ENCODE results near the gene PXMP2.

PXMP2 gene

GRCh38 chr12:132724506-132725241, 37.3 kb downstream of the PXMP2 start:
- Histone ChIP-seq H3K4ac (ENCODE audit: low read depth, low read length) (no peak overlapping the region), H3K27me3 (ENCODE audit: insufficient read depth, low read length, poor library complexity) (no peaks in the 10 kb centered on the region), H3K56ac (ENCODE audit: low read length) (no peak overlapping the region), H3K4me3 (ENCODE audit: low read length) (no peak overlapping the region), H3K18ac (ENCODE audit: low read length) (no peak overlapping the region), H3K36me3 (ENCODE audit: control insufficient read depth, insufficient read depth, low read length) (peaks cover 33% of the 10 kb centered on the region), H3K9ac (ENCODE audit: low read length) (no peak overlapping the region), H2BK15ac (replicated peaks; ENCODE audit: low read depth) (no peak overlapping the region), H3K4me1 (ENCODE audit: control insufficient read depth, low read depth, low read length) (no peaks in the 10 kb centered on the region), H2BK120ac (ENCODE audit: low read depth, low read length) (no peak overlapping the region), H4K8ac (ENCODE audit: low read depth, low read length) (no peak overlapping the region), H2AK5ac (ENCODE audit: low read length) (no peak overlapping the region), H3K4me2 (ENCODE audit: low read length) (no peak overlapping the region), H3K79me1 (ENCODE audit: low read length) (no peaks in the 10 kb centered on the region), H3K27ac (ENCODE audit: low read depth, low read length) (no peak overlapping the region), H2BK5ac (ENCODE audit: low read length) (no peak overlapping the region), H3K79me2 (ENCODE audit: control insufficient read depth, insufficient read depth, low read length) (no peaks in the 10 kb centered on the region), H3K23ac (ENCODE audit: low read length) (no peak overlapping the region), H4K5ac (ENCODE audit: low read length) (no peak overlapping the region)
- DNase-seq, result no peak
- WGBS (ENCODE audit: extremely low coverage, insufficient coverage, low lambda C conversion rate), result no CpG with 5 or more reads among the region's 30 CpGs

DNA sequence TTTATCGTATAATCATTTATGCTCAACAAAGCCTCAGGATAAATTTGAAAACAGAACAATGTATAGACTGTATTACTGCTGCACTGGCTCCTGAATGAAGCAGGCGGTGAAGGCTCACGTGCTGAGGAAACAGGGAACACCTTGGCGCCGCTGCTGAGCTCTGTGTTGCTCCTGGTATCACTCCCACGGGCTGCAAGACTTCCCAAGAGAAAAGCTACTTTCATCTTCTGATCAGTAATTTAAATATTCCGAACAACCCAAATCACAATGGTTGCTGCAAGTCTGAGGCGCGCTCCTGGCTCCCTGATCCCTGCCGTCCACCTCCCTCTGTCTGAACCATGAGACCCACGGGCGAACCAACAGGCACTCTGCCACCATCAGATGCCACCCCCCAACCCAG, 39.0 kb downstream of the PXMP2 start:
- no peak overlapping the region for H3K4me3 ChIP-seq (ENCODE audit: low read length)
- H3K79me2 ChIP-seq (ENCODE audit: control insufficient read depth, insufficient read depth, low read length), result no peaks in the 10 kb centered on the region
- no peak overlapping the region for H3K27ac ChIP-seq (ENCODE audit: low read depth, low read length)
- H4K8ac ChIP-seq (ENCODE audit: low read depth, low read length), result no peak overlapping the region
- no peaks in the 10 kb centered on the region for H3K4me1 ChIP-seq (ENCODE audit: control insufficient read depth, low read depth, low read length)
- no peak overlapping the region for H3K9ac ChIP-seq (ENCODE audit: low read length)
- no peak overlapping the region for H4K5ac ChIP-seq (ENCODE audit: low read length)
- H3K4ac ChIP-seq (ENCODE audit: low read depth, low read length), result no peak overlapping the region
- H2BK15ac ChIP-seq (replicated peaks; ENCODE audit: low read depth), result no peak overlapping the region
- H2AK5ac ChIP-seq (ENCODE audit: low read length), result no peak overlapping the region
- no peaks in the 10 kb centered on the region for H3K27me3 ChIP-seq (ENCODE audit: insufficient read depth, low read length, poor library complexity)
- no peak overlapping the region for H2BK120ac ChIP-seq (ENCODE audit: low read depth, low read length)
- H3K4me2 ChIP-seq (ENCODE audit: low read length), result no peak overlapping the region
- H3K36me3 ChIP-seq (ENCODE audit: control insufficient read depth, insufficient read depth, low read length), result peaks cover 31% of the 10 kb centered on the region
- no peak overlapping the region for H3K23ac ChIP-seq (ENCODE audit: low read length)
- H3K18ac ChIP-seq (ENCODE audit: low read length), result no peak overlapping the region
- H3K79me1 ChIP-seq (ENCODE audit: low read length), result no peaks in the 10 kb centered on the region
- no peak overlapping the region for H2BK5ac ChIP-seq (ENCODE audit: low read length)
- WGBS (ENCODE audit: extremely low coverage, insufficient coverage, low lambda C conversion rate), result no CpG with 5 or more reads among the region's 12 CpGs
- no peak overlapping the region for H3K56ac ChIP-seq (ENCODE audit: low read length)
- no peak for DNase-seq

DNA sequence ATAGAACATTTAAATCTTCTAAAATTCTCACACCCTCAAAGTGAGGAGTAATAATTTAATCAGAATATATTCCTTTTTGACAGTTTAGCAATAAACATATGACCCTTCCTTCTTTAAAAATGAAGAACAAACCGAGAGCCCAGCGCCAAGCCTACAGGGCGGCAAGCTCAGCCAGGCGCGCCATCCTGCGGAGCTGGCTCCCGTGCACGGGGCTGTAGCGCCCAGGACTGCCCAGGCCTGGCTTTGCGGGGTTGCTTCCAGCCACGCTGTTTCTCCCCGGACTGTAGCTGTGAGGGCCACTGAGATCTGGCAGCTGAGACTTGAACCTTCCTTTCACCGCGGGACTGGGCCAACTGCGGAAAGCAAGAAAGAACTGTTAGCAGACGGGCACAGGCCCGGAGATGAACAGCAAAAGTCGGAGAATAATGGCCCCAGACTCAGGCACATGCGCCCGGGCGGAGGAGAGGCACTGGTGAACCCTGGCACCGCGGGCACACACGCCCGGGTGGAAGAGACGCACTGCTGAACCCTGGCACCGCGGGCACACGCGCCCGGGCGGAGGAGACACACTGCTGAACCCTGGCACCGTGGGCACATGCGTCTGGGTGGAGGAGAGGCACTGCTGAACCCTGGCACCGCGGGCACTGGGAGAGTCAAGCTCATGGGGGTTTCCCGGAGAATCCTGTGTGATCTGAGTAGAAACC, 39.9 kb downstream of the PXMP2 start:
- H3K9ac ChIP-seq (ENCODE audit: low read length), result no peak overlapping the region
- H3K56ac ChIP-seq (ENCODE audit: low read length), result no peak overlapping the region
- H3K23ac ChIP-seq (ENCODE audit: low read length), result no peak overlapping the region
- no peak overlapping the region for H3K27ac ChIP-seq (ENCODE audit: low read depth, low read length)
- H3K4me3 ChIP-seq (ENCODE audit: low read length), result no peak overlapping the region
- no peaks in the 10 kb centered on the region for H3K4me1 ChIP-seq (ENCODE audit: control insufficient read depth, low read depth, low read length)
- no peak for DNase-seq
- H3K79me1 ChIP-seq (ENCODE audit: low read length), result no peaks in the 10 kb centered on the region
- H2BK15ac ChIP-seq (replicated peaks; ENCODE audit: low read depth), result no peak overlapping the region
- H4K5ac ChIP-seq (ENCODE audit: low read length), result no peak overlapping the region
- WGBS (ENCODE audit: extremely low coverage, insufficient coverage, low lambda C conversion rate), result no CpG with 5 or more reads among the region's 37 CpGs
- no peak overlapping the region for H3K4me2 ChIP-seq (ENCODE audit: low read length)
- H3K79me2 ChIP-seq (ENCODE audit: control insufficient read depth, insufficient read depth, low read length), result no peaks in the 10 kb centered on the region
- no peak overlapping the region for H2BK5ac ChIP-seq (ENCODE audit: low read length)
- no peak overlapping the region for H3K4ac ChIP-seq (ENCODE audit: low read depth, low read length)
- no peak overlapping the region for H2BK120ac ChIP-seq (ENCODE audit: low read depth, low read length)
- H2AK5ac ChIP-seq (ENCODE audit: low read length), result no peak overlapping the region
- peaks cover 36% of the 10 kb centered on the region for H3K36me3 ChIP-seq (ENCODE audit: control insufficient read depth, insufficient read depth, low read length)
- no peaks in the 10 kb centered on the region for H3K27me3 ChIP-seq (ENCODE audit: insufficient read depth, low read length, poor library complexity)
- H4K8ac ChIP-seq (ENCODE audit: low read depth, low read length), result no peak overlapping the region
- H3K18ac ChIP-seq (ENCODE audit: low read length), result no peak overlapping the region

DNA sequence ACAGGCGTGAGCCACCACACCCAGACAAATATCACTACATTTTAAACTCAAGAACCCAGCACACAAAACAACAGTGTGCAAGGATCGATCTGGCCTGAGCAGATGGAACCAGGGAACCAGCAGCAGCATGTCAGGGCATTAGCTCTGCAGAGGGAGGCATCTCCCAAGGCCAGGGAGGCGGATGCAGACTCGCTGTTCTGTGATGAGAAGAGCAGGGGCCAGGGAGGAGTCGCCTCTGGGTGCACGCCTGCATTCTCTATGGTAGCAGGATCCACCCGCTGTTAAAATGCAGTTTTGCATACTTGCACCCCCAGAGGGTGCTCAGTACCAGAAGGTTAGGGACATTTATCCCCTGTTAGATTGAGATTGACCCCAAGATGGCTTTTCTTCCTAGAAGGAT, 41.1 kb downstream of the PXMP2 start:
- WGBS (ENCODE audit: extremely low coverage, insufficient coverage, low lambda C conversion rate), result no CpG with 5 or more reads among the region's 7 CpGs
- Histone ChIP-seq H2BK5ac (ENCODE audit: low read length) (no peak overlapping the region), H3K4ac (ENCODE audit: low read depth, low read length) (no peak overlapping the region), H3K23ac (ENCODE audit: low read length) (no peak overlapping the region), H3K4me2 (ENCODE audit: low read length) (no peak overlapping the region), H3K9ac (ENCODE audit: low read length) (no peak overlapping the region), H3K27me3 (ENCODE audit: insufficient read depth, low read length, poor library complexity) (no peaks in the 10 kb centered on the region), H2AK5ac (ENCODE audit: low read length) (no peak overlapping the region), H3K4me1 (ENCODE audit: control insufficient read depth, low read depth, low read length) (no peaks in the 10 kb centered on the region), H3K4me3 (ENCODE audit: low read length) (no peak overlapping the region), H3K36me3 (ENCODE audit: control insufficient read depth, insufficient read depth, low read length) (peaks cover 35% of the 10 kb centered on the region), H3K56ac (ENCODE audit: low read length) (no peak overlapping the region), H4K5ac (ENCODE audit: low read length) (no peak overlapping the region), H3K18ac (ENCODE audit: low read length) (no peak overlapping the region), H3K79me2 (ENCODE audit: control insufficient read depth, insufficient read depth, low read length) (no peaks in the 10 kb centered on the region), H3K79me1 (ENCODE audit: low read length) (no peaks in the 10 kb centered on the region), H4K8ac (ENCODE audit: low read depth, low read length) (no peak overlapping the region), H2BK15ac (replicated peaks; ENCODE audit: low read depth) (no peak overlapping the region), H3K27ac (ENCODE audit: low read depth, low read length) (no peak overlapping the region), H2BK120ac (ENCODE audit: low read depth, low read length) (no peak overlapping the region)
- DNase-seq, result no peak

DNA sequence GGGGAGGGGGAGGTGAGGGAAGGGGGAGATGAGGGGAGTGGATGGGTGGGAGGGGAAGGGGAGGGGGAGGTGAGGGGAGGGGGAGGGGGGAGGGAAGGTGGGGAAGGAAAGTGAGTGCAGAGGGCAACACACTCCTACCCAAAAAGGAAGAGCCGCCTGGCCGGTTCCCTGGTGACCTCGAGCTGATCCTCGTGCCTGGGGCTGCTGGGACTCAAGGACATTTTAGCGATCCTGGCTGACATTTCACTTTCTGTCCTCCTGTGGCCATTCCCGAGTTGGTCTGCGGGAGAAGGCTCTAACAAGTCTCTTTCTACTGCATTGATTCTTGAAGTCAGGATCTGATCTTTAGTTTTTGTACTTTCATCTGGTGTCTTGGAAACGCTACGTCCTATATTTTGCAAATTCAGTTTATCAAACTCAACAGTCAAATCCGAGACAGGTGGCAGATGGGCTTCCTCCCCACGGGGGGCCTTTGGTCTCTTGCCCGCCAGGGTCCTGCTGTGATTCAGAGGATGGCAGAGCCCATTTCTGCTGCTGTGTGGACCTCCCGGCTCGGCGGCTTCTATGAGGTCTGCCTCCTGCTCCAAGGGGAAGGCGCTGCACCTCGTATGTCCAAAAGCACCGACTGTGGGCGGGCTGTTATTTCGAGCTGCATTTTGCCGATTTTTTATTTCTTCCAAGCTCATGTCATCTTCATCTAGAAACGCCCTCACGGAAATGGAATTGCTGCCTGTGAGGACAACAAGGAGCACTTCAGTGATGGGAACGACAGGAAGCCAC, 42.3 kb downstream of the PXMP2 start:
- no peak overlapping the region for H3K27ac ChIP-seq (ENCODE audit: low read depth, low read length)
- H4K5ac ChIP-seq (ENCODE audit: low read length), result no peak overlapping the region
- no peak overlapping the region for H3K4me3 ChIP-seq (ENCODE audit: low read length)
- H3K18ac ChIP-seq (ENCODE audit: low read length), result no peak overlapping the region
- no peaks in the 10 kb centered on the region for H3K4me1 ChIP-seq (ENCODE audit: control insufficient read depth, low read depth, low read length)
- H3K27me3 ChIP-seq (ENCODE audit: insufficient read depth, low read length, poor library complexity), result no peaks in the 10 kb centered on the region
- no peak overlapping the region for H2BK120ac ChIP-seq (ENCODE audit: low read depth, low read length)
- H4K8ac ChIP-seq (ENCODE audit: low read depth, low read length), result no peak overlapping the region
- H3K23ac ChIP-seq (ENCODE audit: low read length), result no peak overlapping the region
- H3K79me2 ChIP-seq (ENCODE audit: control insufficient read depth, insufficient read depth, low read length), result no peaks in the 10 kb centered on the region
- no peak overlapping the region for H3K56ac ChIP-seq (ENCODE audit: low read length)
- H2BK15ac ChIP-seq (replicated peaks; ENCODE audit: low read depth), result no peak overlapping the region
- no peak overlapping the region for H3K9ac ChIP-seq (ENCODE audit: low read length)
- no peak overlapping the region for H3K4me2 ChIP-seq (ENCODE audit: low read length)
- no peak overlapping the region for H2BK5ac ChIP-seq (ENCODE audit: low read length)
- H3K4ac ChIP-seq (ENCODE audit: low read depth, low read length), result no peak overlapping the region
- H3K79me1 ChIP-seq (ENCODE audit: low read length), result no peaks in the 10 kb centered on the region
- DNase-seq, result no peak
- no CpG with 5 or more reads among the region's 24 CpGs for WGBS (ENCODE audit: extremely low coverage, insufficient coverage, low lambda C conversion rate)
- H3K36me3 ChIP-seq (ENCODE audit: control insufficient read depth, insufficient read depth, low read length), result peaks cover 35% of the 10 kb centered on the region
- no peak overlapping the region for H2AK5ac ChIP-seq (ENCODE audit: low read length)

Data from mesendoderm (in vitro differentiated cells).